ENCODE measurements around the gene ACVR1B.

Gene ACVR1B

DNA sequence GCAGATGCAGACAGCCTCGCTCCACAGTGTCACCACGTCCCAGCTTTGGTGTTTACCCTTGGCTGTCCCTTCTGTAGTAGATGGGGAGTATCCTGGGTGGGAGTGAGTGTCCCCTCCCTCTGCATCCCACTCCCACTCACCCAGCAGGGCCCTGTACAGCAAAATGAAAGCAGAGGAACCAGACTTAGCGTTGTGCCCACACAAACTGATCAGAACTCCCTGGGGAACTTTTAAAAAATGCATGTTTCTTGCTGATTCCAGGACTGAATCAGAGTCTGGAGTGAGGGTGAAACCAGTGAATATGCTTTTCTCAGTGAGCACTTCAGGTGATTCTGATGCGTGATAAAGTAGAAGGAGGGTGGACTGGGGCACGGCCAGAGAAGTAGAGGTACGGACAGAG, 41.3 kb upstream of the ACVR1B start:
- Histone ChIP-seq H3K27me3 (ENCODE audit: control insufficient read depth, insufficient read depth, low read length, poor library complexity, severe bottlenecking) (peaks cover 46% of the 10 kb centered on the region), H3K4me1 (ENCODE audit: control insufficient read depth, insufficient read depth, low read length) (peaks cover 10% of the 10 kb centered on the region)
- 89 to 95% methylated on average over 6 of the region's 6 CpGs for WGBS, 2 experiments

DNA sequence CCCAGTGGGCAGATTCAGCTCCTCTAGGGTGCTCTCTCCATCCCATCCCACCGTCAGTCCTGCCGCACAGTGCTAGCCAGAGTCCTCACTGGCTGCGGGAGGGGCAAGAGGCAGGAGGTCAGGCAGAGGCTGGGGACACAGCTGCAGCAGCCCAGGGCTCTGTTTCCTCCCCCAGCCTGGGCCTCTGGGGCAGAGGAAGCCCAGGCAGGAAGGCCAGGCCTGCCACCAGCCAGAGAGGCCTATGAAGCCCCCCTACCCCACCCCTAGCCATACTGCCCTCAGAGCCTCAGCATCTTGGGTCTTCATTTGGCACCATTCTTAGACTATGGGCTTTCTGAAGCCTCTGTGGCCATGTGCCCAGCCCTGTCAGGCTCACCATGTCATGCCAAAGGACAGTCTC, 40.8 kb upstream of the ACVR1B start:
- Histone ChIP-seq H3K27me3 (ENCODE audit: control insufficient read depth, insufficient read depth, low read length, poor library complexity, severe bottlenecking) (peaks cover 40% of the 10 kb centered on the region), H3K4me3 (ENCODE audit: insufficient read depth, low read depth, low read length) (no peak overlapping the region), H3K36me3 (ENCODE audit: control insufficient read depth, insufficient read depth, low read length) (no peaks in the 10 kb centered on the region), H3K27ac (ENCODE audit: insufficient read depth, low read depth, low read length, poor library complexity, severe bottlenecking) (no peak overlapping the region), H3K4me1 (ENCODE audit: control insufficient read depth, insufficient read depth, low read length) (peaks cover 10% of the 10 kb centered on the region), H3K9me3 (ENCODE audit: control insufficient read depth, low read length) (no peaks in the 10 kb centered on the region)
- 73 to 81% methylated on average over 3 of the region's 3 CpGs for WGBS, 2 experiments

More for the DNA sequence above, 41.3 kb upstream of the ACVR1B start:
- H3K4me3 ChIP-seq (ENCODE audit: insufficient read depth, low read depth, low read length): no peak overlapping the region
- H3K36me3 ChIP-seq (ENCODE audit: control insufficient read depth, insufficient read depth, low read length): no peaks in the 10 kb centered on the region
- no peak overlapping the region for H3K27ac ChIP-seq (ENCODE audit: insufficient read depth, low read depth, low read length, poor library complexity, severe bottlenecking)
- H3K9me3 ChIP-seq (ENCODE audit: control insufficient read depth, low read length): no peaks in the 10 kb centered on the region

DNA sequence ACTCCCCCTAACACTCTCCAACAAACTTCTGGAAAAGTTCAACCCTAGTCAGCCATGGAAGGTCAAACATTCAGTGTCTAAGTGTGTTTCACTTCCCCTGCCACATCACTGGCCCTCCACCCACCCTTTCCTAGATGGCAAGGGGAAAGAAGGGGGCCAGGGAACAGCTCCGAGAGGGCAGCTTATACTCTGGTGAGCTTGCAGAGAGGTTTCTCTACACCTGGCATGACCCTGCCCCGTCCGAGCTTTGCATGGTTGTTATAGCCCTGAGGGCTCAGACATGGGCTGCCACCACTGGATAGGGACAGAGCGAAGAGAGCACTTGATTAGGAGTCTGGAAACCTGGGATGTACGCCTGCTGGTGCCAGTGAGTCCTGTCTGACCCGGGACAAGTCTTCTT, 40.2 kb upstream of the ACVR1B start:
- H3K27ac ChIP-seq (ENCODE audit: insufficient read depth, low read depth, low read length, poor library complexity, severe bottlenecking): no peak overlapping the region
- 85 to 86% methylated on average over 6 of the region's 6 CpGs for WGBS, 2 experiments

DNA sequence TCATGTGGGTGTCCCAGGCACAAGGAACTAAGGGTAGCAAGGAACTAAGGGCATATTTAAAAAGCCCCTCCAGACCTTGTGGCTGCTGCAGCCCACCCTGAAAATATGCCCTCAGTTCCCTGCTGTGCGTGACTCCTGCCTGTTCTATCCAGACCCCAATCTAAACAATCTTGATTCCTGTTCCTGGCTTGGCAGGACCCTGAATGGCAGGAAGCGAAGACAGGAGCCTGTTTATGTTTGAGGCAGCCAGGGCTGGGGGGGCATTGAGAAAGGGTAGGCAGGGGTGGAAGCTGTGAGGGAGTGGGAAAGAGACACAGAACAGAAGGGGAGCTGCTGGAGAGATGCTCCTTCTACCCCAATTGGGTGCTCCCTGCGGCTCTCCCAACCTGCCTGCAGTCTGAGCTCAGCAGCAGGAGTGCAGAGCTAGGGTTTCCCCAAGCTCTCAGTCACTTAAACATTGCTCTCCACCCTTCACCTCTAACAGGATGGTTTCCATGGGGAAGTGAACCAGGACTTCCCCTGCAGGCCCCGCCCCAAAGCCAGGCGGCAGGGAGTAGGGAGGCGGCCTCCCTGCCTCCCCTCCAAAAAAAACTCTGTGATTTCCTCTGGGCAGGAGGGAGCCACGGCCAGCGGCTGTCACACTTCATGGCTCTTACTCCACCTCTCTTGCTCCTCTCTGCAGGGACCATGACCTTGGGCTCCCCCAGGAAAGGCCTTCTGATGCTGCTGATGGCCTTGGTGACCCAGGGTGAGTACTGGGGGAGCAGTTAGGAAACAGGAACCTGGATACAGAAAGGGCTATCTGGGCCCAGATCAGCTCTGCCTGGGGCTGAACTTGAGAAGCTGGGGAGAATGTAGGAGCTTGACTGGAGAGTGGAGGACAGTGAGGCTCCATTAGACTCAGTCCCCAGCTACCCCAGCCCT, 39.4 kb upstream of the ACVR1B start:
- Histone ChIP-seq H3K9me3 (ENCODE audit: control insufficient read depth, low read length) (no peaks in the 10 kb centered on the region), H3K27ac (ENCODE audit: insufficient read depth, low read depth, low read length, poor library complexity, severe bottlenecking) (no peak overlapping the region), H3K36me3 (ENCODE audit: control insufficient read depth, insufficient read depth, low read length) (no peaks in the 10 kb centered on the region), H3K4me3 (ENCODE audit: insufficient read depth, low read depth, low read length) (no peak overlapping the region), H3K27me3 (ENCODE audit: control insufficient read depth, insufficient read depth, low read length, poor library complexity, severe bottlenecking) (peaks cover 27% of the 10 kb centered on the region), H3K4me1 (ENCODE audit: control insufficient read depth, insufficient read depth, low read length) (peaks cover 8% of the 10 kb centered on the region)
- 70 to 73% methylated on average over 8 of the region's 8 CpGs for WGBS, 2 experiments

More for the DNA sequence above, 40.2 kb upstream of the ACVR1B start:
- H3K36me3 ChIP-seq (ENCODE audit: control insufficient read depth, insufficient read depth, low read length): no peaks in the 10 kb centered on the region
- peaks cover 34% of the 10 kb centered on the region for H3K27me3 ChIP-seq (ENCODE audit: control insufficient read depth, insufficient read depth, low read length, poor library complexity, severe bottlenecking)
- no peaks in the 10 kb centered on the region for H3K9me3 ChIP-seq (ENCODE audit: control insufficient read depth, low read length)
- H3K4me1 ChIP-seq (ENCODE audit: control insufficient read depth, insufficient read depth, low read length): peaks cover 10% of the 10 kb centered on the region
- H3K4me3 ChIP-seq (ENCODE audit: insufficient read depth, low read depth, low read length): no peak overlapping the region

DNA sequence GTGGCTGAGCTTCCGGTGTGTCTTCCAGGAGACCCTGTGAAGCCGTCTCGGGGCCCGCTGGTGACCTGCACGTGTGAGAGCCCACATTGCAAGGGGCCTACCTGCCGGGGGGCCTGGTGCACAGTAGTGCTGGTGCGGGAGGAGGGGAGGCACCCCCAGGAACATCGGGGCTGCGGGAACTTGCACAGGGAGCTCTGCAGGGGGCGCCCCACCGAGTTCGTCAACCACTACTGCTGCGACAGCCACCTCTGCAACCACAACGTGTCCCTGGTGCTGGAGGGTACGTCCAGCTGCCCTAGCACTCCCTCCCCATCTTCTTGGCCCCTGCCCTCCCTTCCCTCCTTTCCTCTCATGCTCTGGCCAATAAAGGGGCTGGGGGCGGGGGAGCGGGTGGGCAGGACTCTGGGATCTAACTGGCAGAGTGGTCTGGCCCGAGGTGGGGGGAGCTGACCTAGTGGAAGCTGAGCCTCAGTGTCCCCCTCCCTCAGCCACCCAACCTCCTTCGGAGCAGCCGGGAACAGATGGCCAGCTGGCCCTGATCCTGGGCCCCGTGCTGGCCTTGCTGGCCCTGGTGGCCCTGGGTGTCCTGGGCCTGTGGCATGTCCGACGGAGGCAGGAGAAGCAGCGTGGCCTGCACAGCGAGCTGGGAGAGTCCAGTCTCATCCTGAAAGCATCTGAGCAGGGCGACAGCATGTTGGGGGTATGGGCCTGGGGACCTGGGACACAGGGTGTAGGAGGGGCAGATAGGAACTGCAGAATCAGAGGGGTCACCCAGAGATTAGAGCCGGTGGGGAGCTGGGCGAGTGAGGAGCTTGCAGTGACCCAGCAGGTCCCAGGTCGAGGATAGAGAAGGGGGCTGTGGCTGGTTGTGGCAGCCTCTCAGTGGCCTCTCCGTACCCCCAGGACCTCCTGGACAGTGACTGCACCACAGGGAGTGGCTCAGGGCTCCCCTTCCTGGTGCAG, 38.1 kb upstream of the ACVR1B start:
- WGBS, 2 experiments: 82% methylated on average over 30 of the region's 30 CpGs
- Histone ChIP-seq H3K4me1 (ENCODE audit: control insufficient read depth, insufficient read depth, low read length) (peaks cover 6% of the 10 kb centered on the region), H3K27me3 (ENCODE audit: control insufficient read depth, insufficient read depth, low read length, poor library complexity, severe bottlenecking) (peaks cover 14% of the 10 kb centered on the region), H3K4me3 (ENCODE audit: insufficient read depth, low read depth, low read length) (no peak overlapping the region), H3K27ac (ENCODE audit: insufficient read depth, low read depth, low read length, poor library complexity, severe bottlenecking) (no peak overlapping the region), H3K36me3 (ENCODE audit: control insufficient read depth, insufficient read depth, low read length) (no peaks in the 10 kb centered on the region), H3K9me3 (ENCODE audit: control insufficient read depth, low read length) (no peaks in the 10 kb centered on the region)

DNA sequence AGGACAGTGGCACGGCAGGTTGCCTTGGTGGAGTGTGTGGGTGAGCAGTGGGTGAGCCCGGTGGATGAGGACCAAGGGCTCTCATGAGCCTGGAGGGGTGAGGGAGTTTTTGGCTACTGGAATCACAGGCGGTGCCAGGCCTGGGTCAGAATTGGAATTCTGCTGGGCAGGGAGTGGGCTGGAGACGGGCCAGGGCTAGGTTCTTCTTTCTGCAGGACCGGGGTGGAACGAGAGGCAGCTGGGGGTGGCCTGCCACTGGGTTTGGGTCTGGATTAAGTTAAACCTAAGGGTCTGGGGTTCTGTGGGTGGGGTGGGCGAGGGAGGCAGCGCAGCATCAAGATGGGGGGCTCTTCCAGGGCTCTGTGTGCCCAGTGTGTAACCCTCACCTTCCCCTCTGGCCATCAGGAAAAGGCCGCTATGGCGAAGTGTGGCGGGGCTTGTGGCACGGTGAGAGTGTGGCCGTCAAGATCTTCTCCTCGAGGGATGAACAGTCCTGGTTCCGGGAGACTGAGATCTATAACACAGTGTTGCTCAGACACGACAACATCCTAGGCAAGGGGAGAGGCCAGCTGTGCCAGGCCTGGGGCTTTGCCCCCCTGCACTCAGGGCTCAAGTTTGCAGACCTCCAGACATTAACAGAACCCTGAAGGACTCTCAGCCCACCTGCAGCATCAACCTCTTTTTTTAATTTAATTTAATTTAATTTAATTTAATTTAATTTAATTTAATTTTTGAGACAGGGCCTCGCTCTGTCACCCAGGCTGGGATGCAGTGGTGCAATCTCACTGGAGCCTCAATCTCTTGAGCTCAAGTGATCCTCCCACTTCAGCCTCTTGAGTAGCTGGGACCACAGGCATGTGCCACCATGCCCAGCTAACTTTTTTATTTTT, 37.2 kb upstream of the ACVR1B start:
- no peaks in the 10 kb centered on the region for H3K36me3 ChIP-seq (ENCODE audit: control insufficient read depth, insufficient read depth, low read length)
- peaks cover 6% of the 10 kb centered on the region for H3K4me1 ChIP-seq (ENCODE audit: control insufficient read depth, insufficient read depth, low read length)
- no peaks in the 10 kb centered on the region for H3K9me3 ChIP-seq (ENCODE audit: control insufficient read depth, low read length)
- no peak overlapping the region for H3K27ac ChIP-seq (ENCODE audit: insufficient read depth, low read depth, low read length, poor library complexity, severe bottlenecking)
- H3K4me3 ChIP-seq (ENCODE audit: insufficient read depth, low read depth, low read length): no peak overlapping the region
- peaks cover 5% of the 10 kb centered on the region for H3K27me3 ChIP-seq (ENCODE audit: control insufficient read depth, insufficient read depth, low read length, poor library complexity, severe bottlenecking)
- WGBS, 2 experiments: 94 to 95% methylated on average over 17 of the region's 17 CpGs

DNA sequence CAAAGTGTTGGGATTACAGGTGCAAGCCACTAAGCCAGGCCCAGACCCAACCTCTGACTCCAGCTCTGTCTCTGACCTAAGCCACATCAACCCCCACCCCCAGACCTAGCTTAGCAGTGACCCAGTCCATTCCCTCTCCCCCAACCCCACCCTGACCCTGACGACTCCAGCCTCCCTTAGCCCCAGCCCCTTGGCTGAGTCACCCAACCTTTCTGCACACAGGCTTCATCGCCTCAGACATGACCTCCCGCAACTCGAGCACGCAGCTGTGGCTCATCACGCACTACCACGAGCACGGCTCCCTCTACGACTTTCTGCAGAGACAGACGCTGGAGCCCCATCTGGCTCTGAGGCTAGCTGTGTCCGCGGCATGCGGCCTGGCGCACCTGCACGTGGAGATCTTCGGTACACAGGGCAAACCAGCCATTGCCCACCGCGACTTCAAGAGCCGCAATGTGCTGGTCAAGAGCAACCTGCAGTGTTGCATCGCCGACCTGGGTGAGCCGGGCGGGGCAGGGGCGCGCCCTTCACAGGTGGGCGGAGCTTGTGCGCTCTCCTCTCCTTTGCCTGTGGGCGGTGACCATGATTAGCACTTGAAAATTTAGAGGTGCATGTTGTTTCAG, 36.4 kb upstream of the ACVR1B start:
- 91 to 93% methylated on average over 28 of the region's 28 CpGs for WGBS, 2 experiments
- Histone ChIP-seq H3K4me3 (ENCODE audit: insufficient read depth, low read depth, low read length) (no peak overlapping the region), H3K9me3 (ENCODE audit: control insufficient read depth, low read length) (no peaks in the 10 kb centered on the region), H3K4me1 (ENCODE audit: control insufficient read depth, insufficient read depth, low read length) (peaks cover 6% of the 10 kb centered on the region), H3K27ac (ENCODE audit: insufficient read depth, low read depth, low read length, poor library complexity, severe bottlenecking) (no peak overlapping the region), H3K27me3 (ENCODE audit: control insufficient read depth, insufficient read depth, low read length, poor library complexity, severe bottlenecking) (peaks cover 4% of the 10 kb centered on the region), H3K36me3 (ENCODE audit: control insufficient read depth, insufficient read depth, low read length) (no peaks in the 10 kb centered on the region)

DNA sequence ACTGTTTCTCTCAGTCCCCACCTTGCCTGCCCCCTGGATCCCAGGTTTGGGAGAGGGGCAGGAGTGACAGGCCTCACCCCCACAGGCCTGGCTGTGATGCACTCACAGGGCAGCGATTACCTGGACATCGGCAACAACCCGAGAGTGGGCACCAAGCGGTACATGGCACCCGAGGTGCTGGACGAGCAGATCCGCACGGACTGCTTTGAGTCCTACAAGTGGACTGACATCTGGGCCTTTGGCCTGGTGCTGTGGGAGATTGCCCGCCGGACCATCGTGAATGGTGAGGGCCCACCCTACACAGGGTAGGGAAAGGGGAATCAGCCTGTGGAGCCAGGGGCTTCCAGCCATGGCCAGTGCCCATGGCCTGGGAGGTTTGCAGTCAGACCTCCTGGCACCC, 35.5 kb upstream of the ACVR1B start:
- 96 to 98% methylated on average over 11 of the region's 11 CpGs for WGBS, 2 experiments
- H3K4me3 ChIP-seq (ENCODE audit: insufficient read depth, low read depth, low read length): no peak overlapping the region
- no peaks in the 10 kb centered on the region for H3K27me3 ChIP-seq (ENCODE audit: control insufficient read depth, insufficient read depth, low read length, poor library complexity, severe bottlenecking)
- peaks cover 8% of the 10 kb centered on the region for H3K4me1 ChIP-seq (ENCODE audit: control insufficient read depth, insufficient read depth, low read length)
- no peak overlapping the region for H3K27ac ChIP-seq (ENCODE audit: insufficient read depth, low read depth, low read length, poor library complexity, severe bottlenecking)
- no peaks in the 10 kb centered on the region for H3K36me3 ChIP-seq (ENCODE audit: control insufficient read depth, insufficient read depth, low read length)
- no peaks in the 10 kb centered on the region for H3K9me3 ChIP-seq (ENCODE audit: control insufficient read depth, low read length)

DNA sequence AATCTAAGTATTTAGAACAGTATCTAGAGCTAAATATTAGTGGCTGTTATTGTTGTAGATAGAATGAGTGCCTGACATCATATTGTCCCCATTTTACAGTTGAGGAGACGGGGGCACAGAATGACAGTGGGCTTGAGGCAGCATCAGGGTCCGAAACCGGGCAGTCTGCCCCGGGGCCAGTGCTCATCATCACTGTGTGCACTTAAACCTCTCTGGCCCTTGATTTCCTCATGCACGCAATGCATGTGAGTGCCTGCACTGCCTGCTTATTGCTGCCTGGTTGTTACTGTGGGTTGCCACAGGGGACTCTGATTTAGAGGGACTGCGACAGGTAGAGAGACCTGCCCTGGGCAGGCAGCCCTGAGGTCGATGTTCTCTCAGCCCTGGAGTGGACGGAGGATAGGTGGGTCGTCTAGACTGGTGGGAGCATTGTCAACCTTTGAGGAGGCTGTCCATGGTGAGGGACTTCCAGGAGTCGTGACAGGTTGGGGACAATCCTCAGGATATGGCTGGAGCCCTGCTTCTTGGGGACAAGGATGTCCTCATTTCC, 34.4 kb upstream of the ACVR1B start:
- Histone ChIP-seq H3K4me3 (ENCODE audit: insufficient read depth, low read depth, low read length) (no peak overlapping the region), H3K36me3 (ENCODE audit: control insufficient read depth, insufficient read depth, low read length) (no peaks in the 10 kb centered on the region), H3K27ac (ENCODE audit: insufficient read depth, low read depth, low read length, poor library complexity, severe bottlenecking) (no peak overlapping the region), H3K4me1 (ENCODE audit: control insufficient read depth, insufficient read depth, low read length) (peaks cover 15% of the 10 kb centered on the region), H3K27me3 (ENCODE audit: control insufficient read depth, insufficient read depth, low read length, poor library complexity, severe bottlenecking) (no peaks in the 10 kb centered on the region), H3K9me3 (ENCODE audit: control insufficient read depth, low read length) (no peaks in the 10 kb centered on the region)
- 92 to 93% methylated on average over 10 of the region's 10 CpGs for WGBS, 2 experiments
